Activated T-cell treated with anti-CD3 and anti-CD28 coated beads, Interleukin-2, amount 50 U/mL, for 4 hours (primary cell): ENCODE data around the gene NEURL1. TPM values are rescaled to one million over a fixed set of nuclear protein-coding genes. Genes with fewer than 3 reads are reported as not detected.
"Not testable (repeated sequence)": the region's sequence is repeated elsewhere in the genome, so short reads cannot be mapped to it uniquely, and the experiment has no call there.

Source experiments
- ATAC-seq, 2 donors: fragments of 200-7000 bp; cut with Tn5 transposase; one replicate each; pipeline ENCODE4 v1.10.0; 2021
- DNase-seq: peaks from one replicate; pipeline ENCODE4 v3.0.0-alpha.2; 2020
- H3K27me3 Mint-ChIP-seq: one replicate; pipeline ENCODE4 v1.8.0; 2021; ENCODE audit warnings: low read depth, mixed read lengths
- H3K36me3 Mint-ChIP-seq: one replicate; pipeline ENCODE4 v1.8.0; 2022; ENCODE audit warnings: mixed read lengths; ENCODE audit not compliant: insufficient read depth
- H3K4me1 Mint-ChIP-seq: one replicate; pipeline ENCODE4 v1.8.0; 2021; ENCODE audit warnings: low read depth, mixed read lengths
- H3K4me3 Mint-ChIP-seq: one replicate; pipeline ENCODE4 v1.8.0; 2021; ENCODE audit warnings: mild to moderate bottlenecking, moderate library complexity, mixed read lengths
- H3K9me3 Mint-ChIP-seq: one replicate; pipeline ENCODE4 v1.8.0; 2021; ENCODE audit warnings: mixed read lengths
- total RNA-seq, 3 donors: library from RNA; stranded (reverse); gene quantifications; one replicate each; pipeline ENCODE4 v1.2.1, GENCODE V29; 2021

Gene NEURL1
- total RNA-seq, 3 donors from 2014 or later = 0.84 to 2.0 (median 1.5) TPM

GRCh38 chr10:103510791-103511752, 17.6 kb downstream of the NEURL1 start:
- peaks cover 9% of the 10 kb centered on the region for H3K27me3 Mint-ChIP-seq
- no peak for ATAC-seq
- no peaks in the 10 kb centered on the region for H3K36me3 Mint-ChIP-seq
- no peaks in the 10 kb centered on the region for H3K9me3 Mint-ChIP-seq
- no peak for DNase-seq
- peaks cover 2% of the 10 kb centered on the region for H3K4me1 Mint-ChIP-seq
- H3K4me3 Mint-ChIP-seq = no peak overlapping the region

- ATAC-seq = no peak
- no peaks in the 10 kb centered on the region for H3K9me3 Mint-ChIP-seq
- peaks cover 2% of the 10 kb centered on the region for H3K4me1 Mint-ChIP-seq
- H3K4me3 Mint-ChIP-seq = no peak overlapping the region
- no peak for DNase-seq
- H3K36me3 Mint-ChIP-seq = no peaks in the 10 kb centered on the region
- peaks cover 5% of the 10 kb centered on the region for H3K27me3 Mint-ChIP-seq
These were observed 18.7 kb downstream of the NEURL1 start for GRCh38 chr10:103512166-103512565.

GRCh38 chr10:103512591-103513379, 19.3 kb downstream of the NEURL1 start:
- peaks cover 2% of the 10 kb centered on the region for H3K27me3 Mint-ChIP-seq
- H3K9me3 Mint-ChIP-seq = no peaks in the 10 kb centered on the region
- no peak overlapping the region for H3K4me3 Mint-ChIP-seq
- ATAC-seq (no peak), DNase-seq (no peak)
- H3K36me3 Mint-ChIP-seq = no peaks in the 10 kb centered on the region
- H3K4me1 Mint-ChIP-seq = peaks cover 2% of the 10 kb centered on the region

- Mint-ChIP-seq H3K9me3 (no peaks in the 10 kb centered on the region), H3K27me3 (peaks cover 1% of the 10 kb centered on the region), H3K4me1 (peaks cover 2% of the 10 kb centered on the region), H3K36me3 (no peaks in the 10 kb centered on the region), H3K4me3 (no peak overlapping the region)
- DNase-seq (no peak), ATAC-seq (no peak)
These were observed 20.0 kb downstream of the NEURL1 start for GRCh38 chr10:103513380-103514060.

GRCh38 chr10:103514244-103514643, 20.7 kb downstream of the NEURL1 start:
- H3K4me3 Mint-ChIP-seq = no peak overlapping the region
- DNase-seq (no peak), ATAC-seq (no peak)
- no peaks in the 10 kb centered on the region for H3K36me3 Mint-ChIP-seq
- H3K9me3 Mint-ChIP-seq = no peaks in the 10 kb centered on the region
- peaks cover 1% of the 10 kb centered on the region for H3K27me3 Mint-ChIP-seq
- peaks cover 2% of the 10 kb centered on the region for H3K4me1 Mint-ChIP-seq

- Mint-ChIP-seq H3K36me3 (no peaks in the 10 kb centered on the region), H3K27me3 (peaks cover 5% of the 10 kb centered on the region), H3K4me3 (no peak overlapping the region), H3K9me3 (no peaks in the 10 kb centered on the region), H3K4me1 (peaks cover 2% of the 10 kb centered on the region)
- ATAC-seq (no peak), DNase-seq (no peak)
These were observed 24.0 kb downstream of the NEURL1 start for GRCh38 chr10:103517234-103518085.

- Mint-ChIP-seq H3K27me3 (peaks cover 9% of the 10 kb centered on the region), H3K36me3 (no peaks in the 10 kb centered on the region), H3K9me3 (no peaks in the 10 kb centered on the region), H3K4me1 (peaks cover 2% of the 10 kb centered on the region), H3K4me3 (no peak overlapping the region)
- ATAC-seq = no peak
- no peak for DNase-seq
These were observed 26.3 kb downstream of the NEURL1 start for GRCh38 chr10:103519798-103520197.

GRCh38 chr10:103522006-103522405, 28.5 kb downstream of the NEURL1 start:
- not testable (repeated sequence) for DNase-seq, H3K4me3 Mint-ChIP-seq, ATAC-seq, H3K36me3 Mint-ChIP-seq, H3K9me3 Mint-ChIP-seq, H3K4me1 Mint-ChIP-seq
- H3K27me3 Mint-ChIP-seq = peaks cover 17% of the 10 kb centered on the region

GRCh38 chr10:103523683-103524082, 30.2 kb downstream of the NEURL1 start:
- DNase-seq (no peak), ATAC-seq (no peak)
- H3K9me3 Mint-ChIP-seq = peaks cover 4% of the 10 kb centered on the region
- no peaks in the 10 kb centered on the region for H3K36me3 Mint-ChIP-seq
- H3K4me3 Mint-ChIP-seq = no peak overlapping the region
- no peaks in the 10 kb centered on the region for H3K4me1 Mint-ChIP-seq
- peaks cover 17% of the 10 kb centered on the region for H3K27me3 Mint-ChIP-seq

GRCh38 chr10:103525901-103526300, 32.4 kb downstream of the NEURL1 start:
- DNase-seq (no peak), ATAC-seq (no peak)
- Mint-ChIP-seq H3K36me3 (no peaks in the 10 kb centered on the region), H3K4me1 (no peaks in the 10 kb centered on the region), H3K27me3 (peaks cover 13% of the 10 kb centered on the region), H3K9me3 (peaks cover 4% of the 10 kb centered on the region), H3K4me3 (no peak overlapping the region)

GRCh38 chr10:103527476-103527875, 34.0 kb downstream of the NEURL1 start:
- DNase-seq, H3K4me1 Mint-ChIP-seq, H3K36me3 Mint-ChIP-seq, ATAC-seq, H3K9me3 Mint-ChIP-seq, H3K4me3 Mint-ChIP-seq: not testable (repeated sequence)
- H3K27me3 Mint-ChIP-seq = peaks cover 13% of the 10 kb centered on the region

- no peak overlapping the region for H3K4me3 Mint-ChIP-seq
- DNase-seq (no peak), ATAC-seq (no peak)
- peaks cover 4% of the 10 kb centered on the region for H3K9me3 Mint-ChIP-seq
- no peaks in the 10 kb centered on the region for H3K4me1 Mint-ChIP-seq
- peaks cover 11% of the 10 kb centered on the region for H3K27me3 Mint-ChIP-seq
- no peaks in the 10 kb centered on the region for H3K36me3 Mint-ChIP-seq
These were observed 35.0 kb downstream of the NEURL1 start for GRCh38 chr10:103528549-103528948.

- Mint-ChIP-seq H3K4me1 (no peaks in the 10 kb centered on the region), H3K4me3 (no peak overlapping the region), H3K27me3 (peaks cover 17% of the 10 kb centered on the region), H3K9me3 (peaks cover 10% of the 10 kb centered on the region), H3K36me3 (no peaks in the 10 kb centered on the region)
- DNase-seq (no peak), ATAC-seq (no peak)
These were observed 36.0 kb downstream of the NEURL1 start for GRCh38 chr10:103529539-103529938.
